Measurements from ENCODE around the gene DNMT3A. TPM values are rescaled to one million over a fixed set of nuclear protein-coding genes. Genes with fewer than 3 reads are reported as not detected.

Gene DNMT3A
- total RNA-seq, 1 donor from 2014 or later = 80.2 TPM

- Mint-ChIP-seq H3K9me3 (ENCODE audit: unreplicated experiment) (no peaks in the 10 kb centered on the region), H3K27me3 (ENCODE audit: unreplicated experiment) (no peaks in the 10 kb centered on the region), H3K4me3 (ENCODE audit: unreplicated experiment) (no peak overlapping the region), H3K27ac (ENCODE audit: unreplicated experiment) (no peak overlapping the region), H3K36me3 (ENCODE audit: unreplicated experiment) (no peaks in the 10 kb centered on the region), H3K4me1 (ENCODE audit: unreplicated experiment) (peaks cover 7% of the 10 kb centered on the region)
- no peak for TF ChIP-seq CTCF (IDR thresholded peaks at IDR 0.05)
- DNase-seq (ENCODE audit: extremely low spot score, unreplicated experiment) = no peak
Measured at GRCh38 chr2:25202275-25202674, 139.4 kb downstream of the DNMT3A start.

- Mint-ChIP-seq H3K27ac (ENCODE audit: unreplicated experiment) (no peak overlapping the region), H3K9me3 (ENCODE audit: unreplicated experiment) (no peaks in the 10 kb centered on the region), H3K27me3 (ENCODE audit: unreplicated experiment) (no peaks in the 10 kb centered on the region), H3K4me3 (ENCODE audit: unreplicated experiment) (no peak overlapping the region), H3K36me3 (ENCODE audit: unreplicated experiment) (no peaks in the 10 kb centered on the region), H3K4me1 (ENCODE audit: unreplicated experiment) (peaks cover 7% of the 10 kb centered on the region)
- no peak for TF ChIP-seq CTCF (IDR thresholded peaks at IDR 0.05)
- no peak for DNase-seq (ENCODE audit: extremely low spot score, unreplicated experiment)
Measured at GRCh38 chr2:25201794-25202193, 139.9 kb downstream of the DNMT3A start.

GRCh38 chr2:25201265-25201664 is 140.5 kb downstream of the DNMT3A start:
- Mint-ChIP-seq H3K4me1 (ENCODE audit: unreplicated experiment) (peaks cover 9% of the 10 kb centered on the region), H3K27me3 (ENCODE audit: unreplicated experiment) (no peaks in the 10 kb centered on the region), H3K4me3 (ENCODE audit: unreplicated experiment) (no peak overlapping the region), H3K9me3 (ENCODE audit: unreplicated experiment) (no peaks in the 10 kb centered on the region), H3K27ac (ENCODE audit: unreplicated experiment) (no peak overlapping the region), H3K36me3 (ENCODE audit: unreplicated experiment) (no peaks in the 10 kb centered on the region)
- DNase-seq (ENCODE audit: extremely low spot score, unreplicated experiment) = no peak
- peak; percentile 24 for TF ChIP-seq CTCF (IDR thresholded peaks at IDR 0.05)

- no peak overlapping the region for H3K27ac Mint-ChIP-seq (ENCODE audit: unreplicated experiment)
- H3K27me3 Mint-ChIP-seq (ENCODE audit: unreplicated experiment) = no peaks in the 10 kb centered on the region
- no peak overlapping the region for H3K4me3 Mint-ChIP-seq (ENCODE audit: unreplicated experiment)
- peaks cover 9% of the 10 kb centered on the region for H3K4me1 Mint-ChIP-seq (ENCODE audit: unreplicated experiment)
- H3K9me3 Mint-ChIP-seq (ENCODE audit: unreplicated experiment) = no peaks in the 10 kb centered on the region
- no peak for DNase-seq (ENCODE audit: extremely low spot score, unreplicated experiment)
- no peaks in the 10 kb centered on the region for H3K36me3 Mint-ChIP-seq (ENCODE audit: unreplicated experiment)
- no peak for TF ChIP-seq CTCF (IDR thresholded peaks at IDR 0.05)
Measured at GRCh38 chr2:25198576-25198975, 143.1 kb downstream of the DNMT3A start.

- DNase-seq (ENCODE audit: extremely low spot score, unreplicated experiment) = no peak
- no peaks in the 10 kb centered on the region for H3K9me3 Mint-ChIP-seq (ENCODE audit: unreplicated experiment)
- no peak for TF ChIP-seq CTCF (IDR thresholded peaks at IDR 0.05)
- no peak overlapping the region for H3K4me3 Mint-ChIP-seq (ENCODE audit: unreplicated experiment)
- H3K36me3 Mint-ChIP-seq (ENCODE audit: unreplicated experiment) = no peaks in the 10 kb centered on the region
- H3K27ac Mint-ChIP-seq (ENCODE audit: unreplicated experiment) = no peak overlapping the region
- H3K4me1 Mint-ChIP-seq (ENCODE audit: unreplicated experiment) = peaks cover 9% of the 10 kb centered on the region
- no peaks in the 10 kb centered on the region for H3K27me3 Mint-ChIP-seq (ENCODE audit: unreplicated experiment)
Measured at GRCh38 chr2:25198209-25198525, 143.6 kb downstream of the DNMT3A start.

Data from osteocyte (in vitro differentiated cells).